C4-2B (cell line): ENCODE results near the gene DSCAM.

ENCODE experiments used
- CTCF ChIP-seq: fragments of 450-650 bp; conservative IDR thresholded peaks from 2 replicates; pipeline ENCODE4 v1.5.1; 2017; ENCODE audit warnings: mild to moderate bottlenecking
- ZFX ChIP-seq: fragments of 450-650 bp; IDR thresholded peaks from 2 replicates; pipeline ENCODE4 v1.6.1; 2017

GRCh38 chr21:40300300-40300699 is 546.7 kb downstream of the DSCAM start:
- TF ChIP-seq CTCF (no peak), ZFX (no peak)
